ENCODE measurements around the gene FAM9A. TPM values are rescaled to one million over a fixed set of nuclear protein-coding genes. Genes with fewer than 3 reads are reported as not detected.

FAM9A gene
- polyA plus RNA-seq, 4 donors, result not detected

Other genes starting within 250 kb of the FAM9A start
- under 1 TPM in 2 of 4 donors, not detected in 2; 0.19 to 0.87 TPM for gene ANOS1, start 69.2 kb downstream of the FAM9A start, polyA plus RNA-seq
- gene FAM9B, start 232.7 kb upstream of the FAM9A start, polyA plus RNA-seq, result under 1 TPM in 1 of 4 donors, not detected in 3; 0.04 TPM

All from small intestine (tissue), 4 donors.